Measurements from ENCODE around the gene TSC22D1.

The TSC22D1 gene

DNA sequence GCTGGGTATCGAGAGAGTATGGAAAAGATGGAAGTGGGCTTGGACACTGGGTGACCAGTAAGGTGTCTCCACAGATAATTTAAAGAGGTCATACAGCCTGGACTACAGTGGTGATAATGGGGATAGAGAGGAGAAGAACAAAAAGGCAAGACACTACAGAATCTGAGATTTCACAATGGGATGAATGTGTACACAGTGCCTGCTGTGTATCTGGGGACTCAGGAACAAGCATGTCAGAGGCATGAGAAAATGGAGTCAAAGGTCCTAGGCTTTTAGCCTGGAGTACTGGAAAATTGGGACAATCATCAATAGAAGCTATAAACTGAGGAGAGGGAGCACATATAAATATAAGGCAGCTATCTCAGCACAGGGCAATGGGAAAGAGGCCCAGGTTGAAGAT, 69.4 kb downstream of the TSC22D1 start:
- H3K4me3 ChIP-seq = no peak overlapping the region
- DNase-seq (ENCODE audit: low read depth, low spot score) = no peak
- no peaks in the 10 kb centered on the region for H3K36me3 ChIP-seq (ENCODE audit: insufficient read depth, low read length)
- H3K9ac ChIP-seq (ENCODE audit: insufficient read length) = no peak overlapping the region
- TF ChIP-seq POLR2AphosphoS5 (IDR thresholded peaks at IDR 0.05; ENCODE audit: borderline replicate concordance, low read depth, low read length) (no peak), EZH2 (IDR thresholded peaks at IDR 0.05) (no peak), FOXP2 (optimal IDR thresholded peaks at IDR 0.05; ENCODE audit: control extremely low read depth, extremely low read length, insufficient read depth) (no peak)
- no peaks in the 10 kb centered on the region for H3K9me3 ChIP-seq (ENCODE audit: low read depth, low read length)
- H3K27ac ChIP-seq = no peak overlapping the region

DNA sequence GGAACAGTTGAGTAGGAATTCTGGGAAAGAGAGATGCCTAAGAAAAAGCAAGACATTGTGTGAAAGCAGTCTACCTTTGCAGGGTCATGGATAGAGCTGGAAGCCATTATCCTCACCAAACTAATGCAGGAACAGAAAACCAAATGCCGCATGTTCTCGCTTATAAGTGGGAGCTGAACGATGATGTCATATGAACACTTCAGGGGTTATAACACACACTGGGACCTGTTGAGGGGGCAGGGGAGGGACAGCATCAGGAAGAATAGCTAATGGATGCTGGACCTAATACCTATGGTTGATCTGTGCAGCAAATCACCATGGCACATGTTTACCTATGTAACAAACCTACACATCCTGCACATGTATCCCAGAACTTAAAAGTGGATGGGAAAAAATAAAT, 69.9 kb downstream of the TSC22D1 start:
- H3K27ac ChIP-seq = no peak overlapping the region

DNA sequence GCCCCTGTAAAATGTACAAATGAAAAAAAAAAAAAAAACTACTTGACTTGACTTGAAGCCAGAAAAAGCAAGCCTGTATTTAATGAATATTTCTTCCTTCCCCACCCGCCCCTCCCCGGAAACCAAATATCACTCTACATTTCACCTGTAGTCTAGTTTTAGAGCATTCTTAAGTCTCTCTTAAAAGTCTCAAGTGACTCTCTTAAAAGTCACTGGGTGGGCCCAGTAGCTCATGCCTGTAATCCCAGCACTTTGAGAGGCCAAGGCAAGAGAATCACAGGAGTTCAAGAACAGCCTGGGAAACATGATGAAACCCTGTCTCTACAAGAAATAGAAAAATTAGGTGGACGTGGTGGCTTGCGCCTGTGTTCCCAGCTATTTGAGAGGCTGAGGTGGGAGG, 72.0 kb downstream of the TSC22D1 start:
- Histone ChIP-seq H3K4me3 (no peak overlapping the region), H3K27ac (no peak overlapping the region), H3K36me3 (ENCODE audit: insufficient read depth, low read length) (no peaks in the 10 kb centered on the region), H3K9me3 (ENCODE audit: low read depth, low read length) (no peaks in the 10 kb centered on the region), H3K9ac (ENCODE audit: insufficient read length) (no peak overlapping the region)
- DNase-seq (ENCODE audit: low read depth, low spot score) = no peak
- TF ChIP-seq EZH2 (IDR thresholded peaks at IDR 0.05) (no peak), POLR2AphosphoS5 (IDR thresholded peaks at IDR 0.05; ENCODE audit: borderline replicate concordance, low read depth, low read length) (no peak), FOXP2 (optimal IDR thresholded peaks at IDR 0.05; ENCODE audit: control extremely low read depth, extremely low read length, insufficient read depth) (no peak)

More for the DNA sequence above, 69.9 kb downstream of the TSC22D1 start:
- DNase-seq (ENCODE audit: low read depth, low spot score) = no peak
- no peaks in the 10 kb centered on the region for H3K36me3 ChIP-seq (ENCODE audit: insufficient read depth, low read length)
- no peaks in the 10 kb centered on the region for H3K9me3 ChIP-seq (ENCODE audit: low read depth, low read length)
- no peak overlapping the region for H3K9ac ChIP-seq (ENCODE audit: insufficient read length)
- H3K4me3 ChIP-seq = no peak overlapping the region
- no peak for TF ChIP-seq FOXP2 (optimal IDR thresholded peaks at IDR 0.05; ENCODE audit: control extremely low read depth, extremely low read length, insufficient read depth)

DNA sequence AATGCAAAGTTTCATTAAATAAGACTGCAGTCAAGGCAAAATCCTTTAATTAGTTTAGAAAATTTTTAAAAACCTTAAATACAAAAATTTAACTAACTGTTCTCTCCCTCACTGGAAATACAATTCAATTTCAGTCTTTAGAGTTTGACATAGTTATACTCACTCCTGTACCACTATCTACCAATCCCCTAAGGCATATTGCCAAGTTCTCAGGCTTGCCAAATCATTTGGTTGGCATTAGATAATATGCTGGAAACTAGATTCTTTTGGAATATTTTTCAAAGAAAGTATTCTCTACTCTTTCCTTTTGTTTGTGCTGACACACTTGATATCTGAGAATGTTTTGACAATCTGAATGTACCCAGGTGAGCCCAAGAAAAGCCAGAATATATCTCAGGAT, 77.2 kb downstream of the TSC22D1 start:
- no peaks in the 10 kb centered on the region for H3K36me3 ChIP-seq (ENCODE audit: insufficient read depth, low read length)
- no peak for TF ChIP-seq POLR2AphosphoS5 (IDR thresholded peaks at IDR 0.05; ENCODE audit: borderline replicate concordance, low read depth, low read length)
- TF ChIP-seq FOXP2 (optimal IDR thresholded peaks at IDR 0.05; ENCODE audit: control extremely low read depth, extremely low read length, insufficient read depth) = no peak
- no peak for TF ChIP-seq EZH2 (IDR thresholded peaks at IDR 0.05)
- no peak overlapping the region for H3K27ac ChIP-seq
- no peak for DNase-seq (ENCODE audit: low read depth, low spot score)
- H3K9me3 ChIP-seq (ENCODE audit: low read depth, low read length) = no peaks in the 10 kb centered on the region
- no peak overlapping the region for H3K9ac ChIP-seq (ENCODE audit: insufficient read length)
- no peak overlapping the region for H3K4me3 ChIP-seq

DNA sequence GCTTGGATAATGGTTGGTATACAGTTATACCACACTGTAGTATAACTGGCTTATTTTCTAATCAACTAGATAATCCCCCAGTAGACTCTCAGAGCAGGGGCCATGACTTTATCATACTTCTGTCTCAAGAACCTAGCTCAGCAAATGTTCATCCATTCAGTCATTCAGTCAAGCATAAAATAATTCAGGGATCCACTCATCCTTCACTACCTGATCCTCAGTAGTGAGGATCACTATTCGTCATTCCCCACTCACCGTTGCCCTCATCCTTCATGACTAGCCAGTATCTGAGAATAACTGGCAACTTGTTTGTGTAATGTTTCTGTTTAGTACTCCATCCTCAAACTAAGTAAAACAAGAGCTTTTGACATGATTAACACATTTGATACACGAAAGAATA, 77.6 kb downstream of the TSC22D1 start:
- no peak for DNase-seq (ENCODE audit: low read depth, low spot score)
- no peaks in the 10 kb centered on the region for H3K9me3 ChIP-seq (ENCODE audit: low read depth, low read length)
- no peak overlapping the region for H3K27ac ChIP-seq
- H3K4me3 ChIP-seq = no peak overlapping the region
- no peaks in the 10 kb centered on the region for H3K36me3 ChIP-seq (ENCODE audit: insufficient read depth, low read length)
- TF ChIP-seq EZH2 (IDR thresholded peaks at IDR 0.05) (no peak), FOXP2 (optimal IDR thresholded peaks at IDR 0.05; ENCODE audit: control extremely low read depth, extremely low read length, insufficient read depth) (no peak), POLR2AphosphoS5 (IDR thresholded peaks at IDR 0.05; ENCODE audit: borderline replicate concordance, low read depth, low read length) (no peak)
- no peak overlapping the region for H3K9ac ChIP-seq (ENCODE audit: insufficient read length)

DNA sequence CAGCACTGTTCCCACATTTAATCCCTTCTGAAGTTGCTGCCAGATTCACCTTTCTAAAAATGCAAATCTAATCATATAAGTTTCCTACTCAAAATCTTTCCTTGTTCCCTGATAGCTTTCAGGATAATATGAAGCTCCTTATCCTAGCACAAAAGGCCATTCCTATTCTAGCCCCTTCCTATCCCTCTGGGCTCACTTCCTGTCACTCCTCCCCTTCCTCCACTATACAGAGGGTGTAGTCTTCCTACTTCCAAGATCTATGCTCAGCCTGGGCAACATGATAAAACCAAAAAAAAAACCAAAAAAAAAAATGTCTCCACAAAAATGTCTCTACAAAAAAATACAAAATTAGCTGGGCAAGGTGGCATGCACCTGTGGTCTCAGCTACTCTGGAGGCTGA, 78.3 kb downstream of the TSC22D1 start:
- no peak overlapping the region for H3K9ac ChIP-seq (ENCODE audit: insufficient read length)
- DNase-seq (ENCODE audit: low read depth, low spot score) = no peak

DNA sequence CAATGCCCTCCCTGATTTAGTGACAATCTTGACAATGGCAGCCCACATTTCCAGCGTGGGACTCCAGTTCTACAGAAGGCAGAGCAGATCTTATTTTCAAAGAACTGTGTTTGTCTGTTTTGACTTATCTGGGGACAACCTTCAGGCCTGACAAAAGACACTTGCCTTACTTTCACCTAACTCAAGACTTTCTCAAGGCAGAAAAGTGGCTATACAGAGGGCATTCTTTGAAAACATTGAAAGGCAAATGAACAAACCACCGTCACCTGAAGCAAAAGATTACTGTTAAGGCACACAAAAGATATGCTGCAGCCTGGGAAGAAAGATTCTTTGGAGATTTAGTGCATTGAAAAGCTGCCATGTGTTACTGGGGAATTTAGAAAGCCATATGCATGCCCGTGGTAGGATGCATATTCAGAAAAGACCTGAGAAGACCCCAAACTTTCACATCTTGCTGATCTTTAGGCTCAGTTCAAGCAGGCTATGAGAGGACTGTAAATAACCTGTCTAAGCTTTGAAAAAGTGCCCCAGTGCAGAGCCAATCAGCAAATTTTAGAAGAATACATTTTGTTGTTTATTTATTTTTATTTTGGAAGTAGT, 82.8 kb downstream of the TSC22D1 start:
- no peak for DNase-seq (ENCODE audit: low read depth, low spot score)
- no peak overlapping the region for H3K27ac ChIP-seq
- no peak for TF ChIP-seq POLR2AphosphoS5 (IDR thresholded peaks at IDR 0.05; ENCODE audit: borderline replicate concordance, low read depth, low read length)
- TF ChIP-seq EZH2 (IDR thresholded peaks at IDR 0.05) = no peak
- TF ChIP-seq FOXP2 (optimal IDR thresholded peaks at IDR 0.05; ENCODE audit: control extremely low read depth, extremely low read length, insufficient read depth) = no peak
- no peaks in the 10 kb centered on the region for H3K36me3 ChIP-seq (ENCODE audit: insufficient read depth, low read length)
- H3K9ac ChIP-seq (ENCODE audit: insufficient read length) = no peak overlapping the region
- H3K4me3 ChIP-seq = no peak overlapping the region
- no peaks in the 10 kb centered on the region for H3K9me3 ChIP-seq (ENCODE audit: low read depth, low read length)

More for the DNA sequence above, 78.3 kb downstream of the TSC22D1 start:
- Histone ChIP-seq H3K4me3 (no peak overlapping the region), H3K36me3 (ENCODE audit: insufficient read depth, low read length) (no peaks in the 10 kb centered on the region), H3K9me3 (ENCODE audit: low read depth, low read length) (no peaks in the 10 kb centered on the region), H3K27ac (no peak overlapping the region)
- no peak for TF ChIP-seq EZH2 (IDR thresholded peaks at IDR 0.05)

DNA sequence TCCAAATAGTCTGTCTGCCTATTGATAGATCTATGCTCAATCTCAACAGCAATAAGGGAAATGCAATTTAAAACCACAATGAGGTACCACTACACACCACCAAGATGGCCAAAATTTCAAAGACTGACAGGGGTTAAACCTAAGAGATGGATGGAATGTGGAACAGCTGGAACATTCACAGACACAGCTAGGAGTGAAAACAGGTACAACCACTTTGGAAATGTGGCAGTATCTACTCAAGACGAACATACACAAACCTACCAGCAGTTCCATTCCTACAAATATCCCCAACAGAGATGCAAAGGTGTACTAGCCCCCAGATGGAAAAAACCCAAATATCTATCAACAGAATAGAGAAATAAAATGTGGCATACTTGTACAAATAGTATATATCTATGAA, 86.4 kb downstream of the TSC22D1 start:
- Histone ChIP-seq H3K36me3 (ENCODE audit: insufficient read depth, low read length) (no peaks in the 10 kb centered on the region), H3K9ac (ENCODE audit: insufficient read length) (no peak overlapping the region), H3K4me3 (no peak overlapping the region), H3K27ac (no peak overlapping the region), H3K9me3 (ENCODE audit: low read depth, low read length) (no peaks in the 10 kb centered on the region)
- no peak for TF ChIP-seq EZH2 (IDR thresholded peaks at IDR 0.05)
- no peak for TF ChIP-seq FOXP2 (optimal IDR thresholded peaks at IDR 0.05; ENCODE audit: control extremely low read depth, extremely low read length, insufficient read depth)
- TF ChIP-seq POLR2AphosphoS5 (IDR thresholded peaks at IDR 0.05; ENCODE audit: borderline replicate concordance, low read depth, low read length) = no peak
- DNase-seq (ENCODE audit: low read depth, low spot score) = no peak

DNA sequence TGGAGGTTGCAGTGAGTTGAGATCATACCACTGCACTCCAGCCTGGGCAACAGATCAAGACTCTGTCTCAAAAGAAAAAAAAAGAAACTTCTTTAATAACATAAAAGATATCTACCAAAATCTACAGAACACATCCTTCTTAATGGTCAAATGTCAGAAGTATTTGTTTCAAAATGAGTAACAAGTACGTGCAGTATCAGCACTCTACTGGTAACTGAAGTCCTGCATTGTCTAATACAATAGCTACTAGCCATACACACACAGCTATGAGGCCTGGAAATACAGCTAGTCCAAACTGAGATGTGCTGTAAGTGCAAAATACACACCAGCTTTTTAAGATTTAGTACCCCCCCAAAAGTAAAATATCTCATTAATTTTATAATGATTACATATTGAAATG, 88.1 kb downstream of the TSC22D1 start:
- H3K27ac ChIP-seq = no peak overlapping the region
- no peak for DNase-seq (ENCODE audit: low read depth, low spot score)

More for the DNA sequence above, 88.1 kb downstream of the TSC22D1 start:
- Histone ChIP-seq H3K9ac (ENCODE audit: insufficient read length) (no peak overlapping the region), H3K9me3 (ENCODE audit: low read depth, low read length) (no peaks in the 10 kb centered on the region), H3K4me3 (no peak overlapping the region), H3K36me3 (ENCODE audit: insufficient read depth, low read length) (no peaks in the 10 kb centered on the region)
- no peak for TF ChIP-seq FOXP2 (optimal IDR thresholded peaks at IDR 0.05; ENCODE audit: control extremely low read depth, extremely low read length, insufficient read depth)
- no peak for TF ChIP-seq POLR2AphosphoS5 (IDR thresholded peaks at IDR 0.05; ENCODE audit: borderline replicate concordance, low read depth, low read length)
- TF ChIP-seq EZH2 (IDR thresholded peaks at IDR 0.05) = no peak
